Mesothelial cell of epicardium (in vitro differentiated cells): Measurements from ENCODE around the gene KCNJ4. TPM values are rescaled to one million over a fixed set of nuclear protein-coding genes. Genes with fewer than 3 reads are reported as not detected.

Experiments
- DNase-seq, 2 experiments: peaks; one replicate each; pipeline ENCODE4 v3.0.0; 2021; ENCODE audit warnings: low spot score in 2 of 2; ENCODE audit not compliant: unreplicated experiment in 2 of 2
- H3K27ac Mint-ChIP-seq: 2 replicates; pipeline ENCODE4 v1.8.0; 2021; ENCODE audit warnings: mixed read lengths
- H3K27me3 Mint-ChIP-seq: 2 replicates; pipeline ENCODE4 v1.8.0; 2021; ENCODE audit warnings: low read depth, mixed read lengths
- H3K36me3 Mint-ChIP-seq: 2 replicates; pipeline ENCODE4 v1.8.0; 2021; ENCODE audit warnings: mixed read lengths
- H3K4me1 Mint-ChIP-seq: 2 replicates; pipeline ENCODE4 v1.8.0; 2021; ENCODE audit warnings: mixed read lengths
- H3K4me3 Mint-ChIP-seq: 2 replicates; pipeline ENCODE4 v1.8.0; 2021; ENCODE audit warnings: mild to moderate bottlenecking, moderate library complexity, mixed read lengths
- H3K9me3 Mint-ChIP-seq: 2 replicates; pipeline ENCODE4 v1.8.0; 2021; ENCODE audit warnings: mixed read lengths
- CTCF ChIP-seq: fragments of 200-600 bp; sonication (generic); IDR thresholded peaks from one replicate; pipeline ENCODE4 v1.5.0; 2021; ENCODE audit warnings: antibody characterized with exemption; ENCODE audit not compliant: unreplicated experiment
- total RNA-seq: library from RNA; stranded (reverse); gene quantifications from 3 replicates; pipeline ENCODE4 v1.2.1, GENCODE V29; 2021

The KCNJ4 gene
- total RNA-seq, 1 donor from 2014 or later: 2.6 TPM

GRCh38 chr22:38489142-38489541 is 34.1 kb upstream of the KCNJ4 start:
- H3K9me3 Mint-ChIP-seq: no peaks in the 10 kb centered on the region
- DNase-seq: no peak
- no peaks in the 10 kb centered on the region for H3K4me1 Mint-ChIP-seq
- no peak overlapping the region for H3K4me3 Mint-ChIP-seq
- no peak for TF ChIP-seq CTCF
- H3K27ac Mint-ChIP-seq: no peak overlapping the region
- peaks cover 48% of the 10 kb centered on the region for H3K36me3 Mint-ChIP-seq
- H3K27me3 Mint-ChIP-seq: no peaks in the 10 kb centered on the region

GRCh38 chr22:38487946-38488345 is 32.9 kb upstream of the KCNJ4 start:
- TF ChIP-seq CTCF: no peak
- peak overlapping the region; percentile 6 for H3K27ac Mint-ChIP-seq
- peaks cover 51% of the 10 kb centered on the region for H3K36me3 Mint-ChIP-seq
- H3K4me3 Mint-ChIP-seq: no peak overlapping the region
- DNase-seq: no peak
- H3K4me1 Mint-ChIP-seq: no peaks in the 10 kb centered on the region
- no peaks in the 10 kb centered on the region for H3K9me3 Mint-ChIP-seq
- no peaks in the 10 kb centered on the region for H3K27me3 Mint-ChIP-seq

- H3K4me1 Mint-ChIP-seq: no peaks in the 10 kb centered on the region
- no peak overlapping the region for H3K27ac Mint-ChIP-seq
- no peaks in the 10 kb centered on the region for H3K27me3 Mint-ChIP-seq
- no peak for DNase-seq
- no peak for TF ChIP-seq CTCF
- H3K4me3 Mint-ChIP-seq: no peak overlapping the region
- H3K9me3 Mint-ChIP-seq: no peaks in the 10 kb centered on the region
- peaks cover 60% of the 10 kb centered on the region for H3K36me3 Mint-ChIP-seq
These were observed 30.8 kb upstream of the KCNJ4 start for GRCh38 chr22:38485783-38486182.

- Mint-ChIP-seq H3K27ac (peak overlapping the region; percentile 61), H3K4me1 (no peaks in the 10 kb centered on the region), H3K36me3 (peaks cover 51% of the 10 kb centered on the region), H3K4me3 (no peak overlapping the region), H3K27me3 (no peaks in the 10 kb centered on the region), H3K9me3 (no peaks in the 10 kb centered on the region)
- DNase-seq: no peak
- no peak for TF ChIP-seq CTCF
These were observed 29.2 kb upstream of the KCNJ4 start for GRCh38 chr22:38484244-38484643.

- Mint-ChIP-seq H3K4me1 (no peaks in the 10 kb centered on the region), H3K9me3 (no peaks in the 10 kb centered on the region), H3K27me3 (no peaks in the 10 kb centered on the region), H3K27ac (no peak overlapping the region), H3K4me3 (no peak overlapping the region), H3K36me3 (peaks cover 47% of the 10 kb centered on the region)
- no peak for DNase-seq
- TF ChIP-seq CTCF: no peak
These were observed 27.8 kb upstream of the KCNJ4 start for GRCh38 chr22:38482662-38483308.

- TF ChIP-seq CTCF: no peak
- H3K27me3 Mint-ChIP-seq: no peaks in the 10 kb centered on the region
- no peak for DNase-seq
- H3K4me3 Mint-ChIP-seq: no peak overlapping the region
- no peak overlapping the region for H3K27ac Mint-ChIP-seq
- H3K36me3 Mint-ChIP-seq: peaks cover 48% of the 10 kb centered on the region
- no peaks in the 10 kb centered on the region for H3K9me3 Mint-ChIP-seq
- no peaks in the 10 kb centered on the region for H3K4me1 Mint-ChIP-seq
These were observed 26.9 kb upstream of the KCNJ4 start for GRCh38 chr22:38481871-38482332.
